Endothelial cell of umbilical vein (primary cell): ENCODE data around the gene ARHGAP10. TPM values are rescaled to one million over a fixed set of nuclear protein-coding genes. Genes with fewer than 3 reads are reported as not detected.

Experiments used
- BruUV-seq: library from RNA; stranded (reverse); fragments of 400-500 nt; replicated peaks from 2 replicates; lab custom pipeline; 2021; lab: Mats Ljungman, UMichigan
- CTCF ChIA-PET: fragments of 300-600, 350-600 bp; sonication (Branson Sonifier 250); formaldehyde crosslinking; loops from one replicate; lab custom pipeline; 2021; ENCODE audit warnings: antibody characterized with exemption, inconsistent platforms; lab: Charles Lee
- POLR2A ChIA-PET: fragments of 300-600, 350-600 bp; sonication (Branson Sonifier 250); formaldehyde crosslinking; loops from one replicate; lab custom pipeline; 2021; ENCODE audit warnings: antibody characterized with exemption, inconsistent platforms; lab: Charles Lee
- DNase-seq: peaks from one replicate; pipeline ENCODE4 v3.0.0-alpha.2; 2011; ENCODE audit warnings: low read depth, low spot score
- FAIRE-seq: peaks from 2 replicates; lab custom pipeline; 2011; peaks lifted over from hg19 to GRCh38; lab: Jason Lieb, UNC
- H2AFZ ChIP-seq: 2 replicates; pipeline ENCODE4 v1.6.0; 2012; ENCODE audit warnings: low read depth, low read length, control low read depth, inconsistent platforms
- H3K27ac ChIP-seq: 2 replicates; pipeline ENCODE4 v1.5.1; 2011; ENCODE audit warnings: low read depth, mild to moderate bottlenecking, control low read depth, low read length, moderate library complexity; ENCODE audit not compliant: insufficient read depth
- H3K27me3 ChIP-seq, 2 experiments: 2 replicates each; pipeline versions ENCODE4 v1.6.0 to v1.6.1; 2011; ENCODE audit warnings: low read length in 2 of 2, mixed read lengths in 1 of 2; ENCODE audit not compliant: control insufficient read depth in 2 of 2, insufficient read depth in 2 of 2
- H3K36me3 ChIP-seq, 2 experiments: 2 replicates in 1 of 2; 3 replicates in 1 of 2; pipeline ENCODE4 v1.5.1; 2011; ENCODE audit warnings: low read length in 2 of 2, mild to moderate bottlenecking in 1 of 2, moderate library complexity in 1 of 2; ENCODE audit not compliant: control insufficient read depth in 2 of 2, insufficient read depth in 2 of 2; ENCODE audit errors: extremely low read depth in 1 of 2
- H3K4me1 ChIP-seq: 3 replicates; pipeline ENCODE4 v1.5.1; 2011; ENCODE audit warnings: mild to moderate bottlenecking, low read length; ENCODE audit not compliant: control insufficient read depth, insufficient read depth; ENCODE audit errors: extremely low read depth
- H3K4me2 ChIP-seq: 2 replicates; pipeline ENCODE4 v1.6.1; 2011; ENCODE audit warnings: low read length, control low read depth, mixed read lengths; ENCODE audit not compliant: insufficient read depth
- H3K4me3 ChIP-seq, 3 experiments: fragments of 200-600 bp in 1 of 3; sonication (generic), shearing (Covaris generic) in 1 of 3; replicated peaks in 1 of 3; 2 replicates each; pipeline ENCODE4 v1.5.1; 2011 to 2016; ENCODE audit warnings: control low read depth in 3 of 3, low read length in 3 of 3, mild to moderate bottlenecking in 2 of 3, inconsistent platforms in 1 of 3, low read depth in 1 of 3, moderate library complexity in 1 of 3; ENCODE audit not compliant: insufficient read depth in 1 of 3
- H3K79me2 ChIP-seq: 2 replicates; pipeline ENCODE4 v1.6.0; 2012; ENCODE audit warnings: low read length, inconsistent platforms; ENCODE audit not compliant: control insufficient read depth, insufficient read depth
- H3K9ac ChIP-seq: replicated peaks from 2 replicates; pipeline ENCODE3; 2011; ENCODE audit warnings: low read length, control low read depth; ENCODE audit not compliant: insufficient read depth; ENCODE audit errors: extremely low read depth
- H3K9me1 ChIP-seq: replicated peaks from 3 replicates; pipeline ENCODE4 v1.6.0; 2011; ENCODE audit warnings: mild to moderate bottlenecking, low read length; ENCODE audit not compliant: control insufficient read depth, insufficient read depth; ENCODE audit errors: extremely low read depth
- H3K9me3 ChIP-seq: replicated peaks from 2 replicates; pipeline ENCODE4 v1.5.1; 2012; ENCODE audit warnings: low read length, inconsistent platforms; ENCODE audit not compliant: control insufficient read depth, insufficient read depth
- H4K20me1 ChIP-seq: replicated peaks from 2 replicates; pipeline ENCODE3; 2011; ENCODE audit warnings: mild to moderate bottlenecking, low read length; ENCODE audit not compliant: control insufficient read depth, insufficient read depth; ENCODE audit errors: extremely low read depth
- FOS ChIP-seq: IDR thresholded peaks from 2 replicates; pipeline ENCODE4 v1.6.1; 2011; ENCODE audit warnings: mild to moderate bottlenecking, low read length, moderate library complexity, borderline replicate concordance; ENCODE audit not compliant: insufficient read depth
- GATA2 ChIP-seq: IDR thresholded peaks from 2 replicates; pipeline ENCODE4 v1.7.0; 2011; ENCODE audit warnings: low read depth, mild to moderate bottlenecking, moderate library complexity, mixed read lengths, low read length; ENCODE audit not compliant: insufficient read length, insufficient read depth
- JUN ChIP-seq: IDR thresholded peaks from 2 replicates; pipeline ENCODE4 v1.6.1; 2011; ENCODE audit warnings: borderline replicate concordance, low read depth; ENCODE audit not compliant: insufficient read length, insufficient read depth
- MYC ChIP-seq: IDR thresholded peaks from one replicate; pipeline ENCODE4 v1.6.1; 2011; ENCODE audit warnings: mild to moderate bottlenecking, low read depth, low read length
- POLR2AphosphoS5 ChIP-seq: IDR thresholded peaks from 2 replicates; pipeline ENCODE4 v1.6.1; 2012; ENCODE audit warnings: low read depth, mild to moderate bottlenecking, control low read depth, low read length, moderate library complexity; ENCODE audit not compliant: insufficient read depth
- dilution Hi-C: fragments of 300-500 bp; cut with MboI; formaldehyde crosslinking; loops from one replicate; pipeline ENCODE4 v1.15.0; 2019; ENCODE audit warnings: low sequenced_read_pairs; ENCODE audit not compliant: extremely low pct_ligation_motif_present
- intact Hi-C: fragments of 100-400 bp; cut with micrococcal nuclease; formaldehyde crosslinking; loops from one replicate; pipeline ENCODE4 v1.10.0; 2022
- polyA plus RNA-seq, 4 experiments: library from polyadenylated mRNA; depleted of rRNA in 3 of 4; stranded (reverse) in 3 of 4; unstranded in 1 of 4; fragments of >200 nt; gene quantifications; 2 replicates each; pipeline versions ENCODE4 v1.2.1 to v1.2.3, GENCODE V29; 2011 to 2012; ENCODE audit warnings: missing spikeins in 1 of 4
- total RNA-seq: library from RNA; stranded (reverse); gene quantifications from 2 replicates; pipeline ENCODE4 v1.2.3, GENCODE V29; 2021
- TF ChIP-seq, protein P1 (sequence below), 2 donors: IDR thresholded peaks; 1 replicate in 1 of 2; 2 replicates in 1 of 2; pipeline ENCODE4 v1.5.1; 2011; ENCODE audit warnings: low read length in 2 of 2, mild to moderate bottlenecking in 2 of 2, moderate library complexity in 2 of 2, control low read depth in 1 of 2, inconsistent platforms in 1 of 2, low read depth in 1 of 2; ENCODE audit not compliant: insufficient read depth in 1 of 2; ENCODE audit errors: extremely low read depth in 1 of 2
- TF ChIP-seq, protein P2 (sequence below): IDR thresholded peaks from 2 replicates; pipeline ENCODE4 v1.6.1; 2011; ENCODE audit not compliant: insufficient read depth, insufficient read length

The ARHGAP10 gene
- total and polyA plus RNA-seq, 2 donors (not counting 3 experiments of a cell fraction or from before 2014, with no cell fraction given): 20.4 to 36.7 TPM

DNA sequence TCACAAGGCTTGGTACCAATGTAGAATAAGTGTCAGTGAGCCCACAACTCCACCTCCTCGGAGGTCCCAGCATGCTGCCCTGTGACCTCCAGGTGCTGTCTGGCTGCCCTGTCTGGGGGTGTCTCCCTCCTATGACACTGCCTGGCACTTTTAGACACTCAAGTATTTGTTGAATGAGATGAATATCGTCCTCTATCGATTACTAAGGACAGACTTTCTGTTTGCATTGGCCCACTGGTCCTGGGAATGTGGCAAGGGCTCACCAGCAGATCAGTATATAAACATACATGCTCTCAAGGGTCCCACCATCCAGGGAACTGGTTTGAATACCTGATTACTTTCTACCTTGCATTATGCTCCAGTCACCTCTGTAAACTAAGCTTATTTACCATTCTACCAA is 377.3 kb downstream of the ARHGAP10 start:
- no TSS peak for BruUV-seq
- Histone ChIP-seq H3K4me1 (no peaks in the 10 kb centered on the region), H3K27ac (no peak overlapping the region), H3K79me2 (no peaks in the 10 kb centered on the region), H3K4me3 (no peak overlapping the region), H2AFZ (no peak overlapping the region), H3K27me3 (no peaks in the 10 kb centered on the region), H4K20me1 (no peaks in the 10 kb centered on the region), H3K9me3 (no peaks in the 10 kb centered on the region), H3K36me3 (peaks cover 0 to 1% of the 10 kb centered on the region in 2 experiments), H3K9ac (no peak overlapping the region), H3K9me1 (no peaks in the 10 kb centered on the region), H3K4me2 (no peak overlapping the region)
- dilution Hi-C loops: no loop called here
- intact Hi-C loops: no loop called here
- POLR2A ChIA-PET: no interaction called here
- TF ChIP-seq POLR2AphosphoS5 (no peak), JUN (no peak), GATA2 (no peak), FOS (no peak), MYC (no peak)
- TF ChIP-seq, protein P1, sequence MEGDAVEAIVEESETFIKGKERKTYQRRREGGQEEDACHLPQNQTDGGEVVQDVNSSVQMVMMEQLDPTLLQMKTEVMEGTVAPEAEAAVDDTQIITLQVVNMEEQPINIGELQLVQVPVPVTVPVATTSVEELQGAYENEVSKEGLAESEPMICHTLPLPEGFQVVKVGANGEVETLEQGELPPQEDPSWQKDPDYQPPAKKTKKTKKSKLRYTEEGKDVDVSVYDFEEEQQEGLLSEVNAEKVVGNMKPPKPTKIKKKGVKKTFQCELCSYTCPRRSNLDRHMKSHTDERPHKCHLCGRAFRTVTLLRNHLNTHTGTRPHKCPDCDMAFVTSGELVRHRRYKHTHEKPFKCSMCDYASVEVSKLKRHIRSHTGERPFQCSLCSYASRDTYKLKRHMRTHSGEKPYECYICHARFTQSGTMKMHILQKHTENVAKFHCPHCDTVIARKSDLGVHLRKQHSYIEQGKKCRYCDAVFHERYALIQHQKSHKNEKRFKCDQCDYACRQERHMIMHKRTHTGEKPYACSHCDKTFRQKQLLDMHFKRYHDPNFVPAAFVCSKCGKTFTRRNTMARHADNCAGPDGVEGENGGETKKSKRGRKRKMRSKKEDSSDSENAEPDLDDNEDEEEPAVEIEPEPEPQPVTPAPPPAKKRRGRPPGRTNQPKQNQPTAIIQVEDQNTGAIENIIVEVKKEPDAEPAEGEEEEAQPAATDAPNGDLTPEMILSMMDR (IDR thresholded peaks at IDR 0.05; ENCODE audit: extremely low read depth in 1 of 2, insufficient read depth in 1 of 2, low read depth in 1 of 2, low read length in 2 of 2): no peak
- TF ChIP-seq, protein P2, sequence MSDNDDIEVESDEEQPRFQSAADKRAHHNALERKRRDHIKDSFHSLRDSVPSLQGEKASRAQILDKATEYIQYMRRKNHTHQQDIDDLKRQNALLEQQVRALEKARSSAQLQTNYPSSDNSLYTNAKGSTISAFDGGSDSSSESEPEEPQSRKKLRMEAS: no peak
- DNase-seq (no peak), FAIRE-seq (no peak)
- CTCF ChIA-PET: interaction anchor here (0.5 kb wide), 1 partner anchor 21 kb away, joined by 4 read pairs; no protein-coding TSS in a partner anchor
